GM19351 (cell line): ENCODE results near the gene CCDC40.
"Not testable (repeated sequence)": the region's sequence is repeated elsewhere in the genome, so short reads cannot be mapped to it uniquely, and the experiment has no call there.

ENCODE experiments used
- ATAC-seq: cut with Tn5 transposase; IDR thresholded peaks from one replicate; pipeline ENCODE4 v1.9.1; 2021; ENCODE audit warnings: mild to moderate bottlenecking, moderate library complexity; ENCODE audit not compliant: unreplicated experiment

CCDC40 gene

DNA sequence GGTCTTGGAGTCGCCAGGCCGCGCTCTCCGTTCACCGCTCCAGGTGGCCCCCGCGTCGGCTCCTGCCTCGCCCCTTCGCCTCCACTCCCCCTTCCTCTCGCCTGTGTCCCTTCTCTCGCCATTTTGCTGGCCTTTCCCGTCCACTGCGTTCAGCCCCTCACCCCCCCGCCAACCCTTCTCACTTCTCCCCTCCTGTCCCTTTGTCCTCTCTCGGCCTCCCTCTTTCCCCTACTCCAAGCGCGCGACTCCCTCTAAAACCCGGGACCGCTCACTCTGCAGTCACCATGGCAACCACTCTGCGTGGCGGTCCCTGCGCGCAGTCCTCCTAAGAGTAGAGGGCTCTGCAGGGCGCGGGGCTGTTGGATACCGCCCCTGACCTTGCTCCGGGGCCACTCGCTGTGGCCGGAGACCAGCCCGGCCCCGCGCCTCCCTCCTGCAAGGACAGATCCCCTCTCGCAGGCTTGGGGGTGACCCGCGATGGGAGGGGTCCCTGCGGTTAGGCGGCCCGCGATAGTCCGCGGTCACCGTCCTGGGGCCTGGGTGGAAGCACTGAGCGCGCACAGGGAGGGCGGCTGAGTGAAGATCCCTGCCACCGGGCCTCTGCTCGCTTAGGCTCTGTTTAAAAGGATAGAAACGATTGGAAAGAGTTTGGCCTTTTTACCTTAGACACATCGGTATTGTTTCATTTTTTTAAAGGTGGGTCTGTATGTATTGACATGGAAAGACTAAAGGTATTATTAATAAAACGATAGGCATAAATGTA lies 454 bp downstream of the CCDC40 start:
- no peak for ATAC-seq

DNA sequence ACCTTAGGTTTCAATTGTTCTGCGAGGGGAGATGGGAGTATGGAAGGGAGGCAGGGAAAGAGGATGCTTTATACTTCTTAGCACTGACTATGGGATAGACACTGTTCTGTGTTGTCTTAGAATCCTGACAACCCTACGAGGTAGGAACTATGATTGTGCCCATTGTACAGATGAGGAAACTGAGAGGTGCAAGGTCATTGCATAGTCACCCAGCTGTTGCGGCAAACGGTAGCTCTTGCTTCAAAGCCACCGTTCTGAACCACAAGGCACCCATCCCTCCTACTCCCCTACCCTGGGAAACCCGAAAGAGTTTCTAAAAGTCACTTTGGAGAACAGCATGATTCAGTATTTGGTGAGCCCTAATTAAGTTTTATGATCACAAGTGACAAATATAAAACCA lies 7.5 kb downstream of the CCDC40 start:
- no peak for ATAC-seq

DNA sequence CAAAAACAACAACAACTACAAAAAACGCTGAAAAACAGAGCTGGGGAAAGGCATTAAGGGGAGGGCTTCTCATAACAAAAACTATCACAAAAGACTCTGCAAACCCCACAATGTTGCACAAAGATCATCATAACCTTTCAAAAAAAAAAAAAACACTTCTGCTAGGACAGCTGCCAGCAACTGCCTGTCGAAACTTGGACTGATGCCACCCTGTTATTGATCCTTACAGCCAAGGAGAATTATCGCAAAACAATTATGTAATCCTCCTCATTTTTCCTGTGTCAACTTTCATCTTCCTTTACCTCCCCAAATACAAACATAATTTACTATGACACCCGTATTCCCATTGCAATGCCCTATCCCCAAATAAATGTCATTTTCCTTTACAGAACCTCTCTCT lies 9.3 kb downstream of the CCDC40 start:
- no peak for ATAC-seq

GRCh38 chr17:80046709-80047108 lies 10.3 kb downstream of the CCDC40 start:
- not testable (repeated sequence) for ATAC-seq

- no peak for ATAC-seq
These were observed 10.7 kb downstream of the CCDC40 start for GRCh38 chr17:80047176-80047575.

- no peak for ATAC-seq
These were observed 13.5 kb downstream of the CCDC40 start for GRCh38 chr17:80049986-80050385.

DNA sequence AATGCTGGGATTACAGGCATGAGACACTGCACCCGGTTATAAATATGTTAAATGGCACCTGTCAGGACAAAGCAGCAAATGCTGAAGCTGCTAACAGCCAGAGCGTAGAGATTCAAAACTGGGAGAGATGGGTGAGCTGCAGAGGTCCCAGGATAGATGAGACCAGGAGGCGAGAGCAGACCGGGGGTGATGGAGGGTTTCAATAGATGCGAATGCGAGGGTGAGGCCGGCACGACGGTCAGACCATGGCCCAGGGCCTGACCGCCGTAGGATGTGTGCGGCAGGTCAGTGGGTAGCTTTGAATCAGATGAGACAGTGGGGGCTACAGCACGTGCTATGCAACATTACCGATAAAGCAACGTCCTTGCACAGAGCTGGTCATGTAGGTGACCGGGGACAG lies 14.3 kb downstream of the CCDC40 start:
- ATAC-seq: no peak

- no peak for ATAC-seq
These were observed 15.2 kb downstream of the CCDC40 start for GRCh38 chr17:80051681-80052080.

DNA sequence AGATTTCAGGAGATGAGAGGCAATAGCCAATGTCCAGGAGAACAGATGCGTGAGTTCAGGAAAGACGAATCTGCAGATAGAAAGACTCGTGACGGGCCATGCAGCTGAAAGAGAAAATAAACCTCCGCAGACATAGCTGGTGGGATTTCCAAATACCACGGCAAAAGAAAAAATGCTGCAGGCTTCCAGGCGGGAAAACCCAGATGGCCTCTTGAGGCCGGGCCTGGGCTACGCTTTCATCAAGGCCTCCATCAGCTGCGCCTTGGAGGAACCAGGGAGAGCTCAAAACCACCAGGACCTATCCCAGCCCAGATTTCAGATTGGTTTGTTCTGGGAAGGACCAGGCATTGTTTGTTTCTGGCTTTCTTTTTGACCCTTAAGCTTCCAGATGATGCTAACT lies 16.7 kb downstream of the CCDC40 start:
- ATAC-seq: no peak

- ATAC-seq: no peak
These were observed 19.2 kb downstream of the CCDC40 start for GRCh38 chr17:80055597-80055996.

GRCh38 chr17:80058311-80058955 lies 22.0 kb downstream of the CCDC40 start:
- no peak for ATAC-seq

DNA sequence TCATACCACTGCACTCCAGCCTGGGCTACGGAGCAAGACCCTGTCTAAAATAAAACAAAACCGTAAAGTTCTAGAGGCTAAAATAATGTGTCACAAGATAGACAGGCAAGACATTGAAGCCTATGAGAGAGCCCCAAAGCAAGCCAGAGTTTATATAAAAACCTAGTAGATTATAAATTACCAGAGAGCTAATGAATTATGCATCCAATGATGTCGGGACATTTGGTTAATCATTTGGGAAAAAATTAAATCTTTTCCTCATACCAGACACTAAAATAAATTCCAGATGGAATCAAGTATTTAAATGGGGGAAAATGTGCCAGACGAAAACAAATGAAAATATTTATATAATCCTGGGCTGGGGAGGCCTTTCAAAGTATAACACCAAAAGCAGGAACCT lies 24.2 kb downstream of the CCDC40 start:
- ATAC-seq: no peak

DNA sequence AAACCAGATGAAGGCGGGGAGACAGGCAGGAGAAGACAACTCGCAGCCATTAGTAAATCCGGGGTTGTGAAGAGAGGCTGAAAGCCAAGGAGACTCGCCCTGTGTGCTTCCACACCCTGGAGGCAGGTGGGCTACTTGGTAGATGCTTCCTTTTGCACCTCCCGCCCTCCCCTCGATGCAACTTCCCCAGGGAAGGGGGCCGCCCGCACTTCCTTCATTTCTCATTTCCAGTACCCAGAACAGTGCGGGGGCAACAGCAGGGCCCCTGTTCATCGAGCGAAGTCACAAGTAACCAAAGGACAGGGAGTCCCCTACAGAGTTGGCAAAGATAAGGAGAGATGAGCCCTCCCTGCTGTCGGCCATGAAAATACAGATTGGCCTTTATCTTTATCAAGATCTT lies 25.0 kb downstream of the CCDC40 start:
- no peak for ATAC-seq

- no peak for ATAC-seq
These were observed 27.6 kb downstream of the CCDC40 start for GRCh38 chr17:80063830-80064585.

- no peak for ATAC-seq
These were observed 28.3 kb downstream of the CCDC40 start for GRCh38 chr17:80064696-80065095.

- no peak for ATAC-seq
These were observed 29.2 kb downstream of the CCDC40 start for GRCh38 chr17:80065478-80066170.

- no peak for ATAC-seq
These were observed 31.0 kb downstream of the CCDC40 start for GRCh38 chr17:80067393-80067986.

DNA sequence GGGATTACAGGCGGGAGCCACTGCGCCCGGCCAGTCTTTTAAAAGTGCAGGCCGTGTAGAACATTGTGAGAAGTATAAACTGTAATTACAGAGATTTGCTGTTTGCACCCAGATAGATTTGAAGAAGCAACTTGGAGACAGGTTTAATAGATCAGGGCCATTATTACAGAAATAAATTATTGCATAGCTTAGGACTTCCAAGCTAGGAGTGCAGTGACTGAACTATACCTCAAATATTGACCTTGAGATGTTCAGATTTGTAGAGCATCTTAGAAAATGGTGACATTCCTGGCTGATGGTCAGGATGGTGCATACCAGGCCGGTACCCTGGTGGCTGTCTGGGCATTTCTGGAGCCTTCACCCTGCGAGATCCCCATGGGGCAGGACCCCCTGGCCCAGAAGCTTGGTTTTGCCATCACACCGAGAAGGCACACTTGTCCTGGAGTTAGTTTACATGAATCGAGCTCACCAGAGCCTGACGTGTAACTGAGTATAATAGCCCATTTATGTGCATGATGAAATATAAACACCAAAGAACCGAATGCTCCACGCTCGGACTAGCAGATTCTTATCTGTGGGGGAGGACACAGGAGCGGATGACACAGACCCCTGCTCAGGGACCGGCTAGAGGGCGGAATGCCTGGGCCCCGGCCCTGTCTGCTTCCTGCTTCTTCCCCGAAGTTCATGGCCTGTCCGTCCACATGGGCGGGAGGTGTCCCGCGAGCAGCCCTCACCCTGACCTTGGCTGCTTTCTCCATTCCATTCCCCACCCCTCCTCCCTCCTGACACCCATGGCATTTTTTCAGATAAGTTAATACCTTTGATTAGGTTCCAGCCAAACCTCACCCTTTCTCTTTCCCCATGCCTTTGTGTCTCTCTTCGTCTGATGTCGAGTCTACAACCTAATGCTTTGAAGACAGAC lies 32.1 kb downstream of the CCDC40 start:
- no peak for ATAC-seq

DNA sequence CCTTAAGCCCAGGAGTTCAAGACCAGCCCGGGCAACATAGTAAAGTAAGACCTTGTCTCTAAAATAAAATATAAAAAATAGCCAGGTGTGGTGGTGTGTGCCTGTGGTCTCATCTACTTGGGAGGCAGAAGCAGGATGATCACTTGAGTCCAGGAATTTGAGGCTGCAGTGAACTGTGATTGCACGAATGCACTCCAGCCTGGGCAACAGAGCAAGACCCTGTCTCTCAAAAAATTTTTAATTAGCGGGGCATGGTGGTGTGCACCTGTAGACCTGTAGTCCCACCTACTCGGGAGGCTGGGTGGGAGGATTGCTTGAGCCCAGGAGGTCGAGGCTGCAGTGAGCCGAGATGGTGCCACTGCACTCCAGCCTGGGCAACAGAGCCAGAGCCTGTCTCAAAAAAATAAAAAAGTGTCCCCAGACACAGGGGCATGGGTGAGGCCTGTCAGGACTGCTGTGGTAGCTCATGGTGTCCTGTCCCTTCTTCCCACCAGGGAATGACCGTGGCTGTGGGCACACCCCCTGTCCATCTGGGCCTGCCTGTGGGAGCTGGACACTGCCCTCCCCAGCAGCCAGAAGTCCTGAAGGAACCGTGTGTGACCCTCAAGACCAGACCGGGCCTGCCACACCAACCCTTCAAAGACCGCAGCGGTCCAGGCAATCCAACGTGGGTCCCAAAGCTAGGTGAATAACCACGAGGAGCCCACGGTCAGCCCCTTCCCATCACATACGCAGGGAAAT lies 34.1 kb downstream of the CCDC40 start:
- ATAC-seq: no peak
